Activated CD4-positive, CD25-positive, alpha-beta regulatory T cell treated with anti-CD3 and anti-CD28 coated beads, Interleukin-2, amount 50 U/mL, for 72 hours (primary cell): Measurements from ENCODE around the gene A4GALT.
"Not testable (repeated sequence)": the region's sequence is repeated elsewhere in the genome, so short reads cannot be mapped to it uniquely, and the experiment has no call there.

Source experiments
- DNase-seq: peaks from one replicate; pipeline ENCODE4 v3.0.0; 2021

A4GALT gene

DNA sequence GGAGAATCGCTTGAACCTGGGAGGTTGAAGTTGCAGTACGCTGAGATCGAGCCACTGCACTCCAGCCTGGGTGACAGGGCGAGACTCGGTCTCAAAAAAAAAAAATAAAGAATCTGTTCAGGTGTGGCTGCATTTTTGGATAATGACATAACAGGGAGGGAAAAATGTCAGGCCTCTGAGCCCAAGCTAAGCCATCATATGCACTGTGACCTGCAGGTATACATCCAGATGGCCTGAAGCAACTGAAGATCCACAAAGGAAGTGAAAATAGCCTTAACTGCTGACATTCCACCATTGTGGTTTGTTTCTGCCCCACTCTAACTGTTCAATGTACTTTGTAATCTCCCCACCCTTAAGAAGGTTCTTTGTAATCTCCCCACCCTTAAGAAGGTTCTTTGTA lies 19.6 kb upstream of the A4GALT start:
- DNase-seq, result not testable (repeated sequence)

DNA sequence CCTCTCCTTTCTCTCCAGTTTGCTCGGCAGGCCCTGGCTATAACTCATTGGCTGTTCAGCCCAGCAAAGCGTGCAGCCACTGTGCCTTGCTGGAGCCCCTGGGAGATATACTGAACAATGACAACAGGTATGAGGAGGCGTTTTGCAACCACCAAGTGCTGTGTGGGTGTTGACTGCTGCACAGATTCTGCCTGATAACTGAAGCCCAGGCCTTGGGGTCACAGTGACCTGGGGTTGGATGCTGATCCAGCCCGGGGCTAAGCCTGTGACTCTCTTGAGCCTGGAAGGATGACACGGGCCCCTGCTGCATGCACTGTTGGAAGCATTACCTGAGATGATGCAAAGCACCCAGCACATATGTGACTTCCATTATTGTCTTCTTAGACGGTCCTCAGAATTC lies 13.7 kb upstream of the A4GALT start:
- DNase-seq, result no peak

DNA sequence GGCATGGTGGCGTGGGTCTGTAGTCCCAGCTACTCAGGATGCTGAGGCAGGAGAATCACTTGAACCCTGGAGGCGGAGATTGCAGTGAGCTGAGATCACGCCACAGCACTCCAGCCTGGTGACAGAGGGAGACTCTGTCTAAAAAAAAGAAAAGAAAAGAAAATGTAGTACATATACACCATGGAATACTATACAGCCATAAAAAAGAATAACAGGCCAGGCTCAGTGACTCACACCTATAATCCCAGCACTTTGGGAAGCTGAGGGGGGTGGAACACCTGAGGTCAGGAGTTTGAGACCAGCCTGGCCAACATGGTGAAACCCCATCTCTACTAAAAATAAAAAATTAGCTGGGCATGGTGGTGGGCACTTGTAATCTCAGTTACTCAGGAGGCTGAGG lies 12.7 kb upstream of the A4GALT start:
- not testable (repeated sequence) for DNase-seq

DNA sequence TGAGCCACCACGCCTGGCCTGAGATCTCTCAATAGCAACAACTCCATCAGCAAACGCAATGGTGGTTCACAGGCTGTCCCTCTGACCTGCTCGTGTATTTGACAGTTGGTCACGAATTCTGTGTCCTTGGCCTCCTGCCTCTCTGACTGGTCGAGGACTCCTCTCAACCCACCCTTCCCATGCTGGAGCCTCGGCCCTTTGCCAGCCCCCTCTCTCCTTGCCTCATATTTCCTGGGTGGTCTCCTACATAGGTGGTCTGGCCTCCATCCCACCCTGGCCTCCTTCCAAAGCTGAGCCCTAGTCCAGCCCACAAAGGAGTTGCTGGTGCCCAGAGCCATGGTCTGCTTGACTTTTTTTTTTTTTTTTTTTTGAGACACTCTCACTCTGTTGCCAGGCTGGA lies 11.4 kb upstream of the A4GALT start:
- no peak for DNase-seq

DNA sequence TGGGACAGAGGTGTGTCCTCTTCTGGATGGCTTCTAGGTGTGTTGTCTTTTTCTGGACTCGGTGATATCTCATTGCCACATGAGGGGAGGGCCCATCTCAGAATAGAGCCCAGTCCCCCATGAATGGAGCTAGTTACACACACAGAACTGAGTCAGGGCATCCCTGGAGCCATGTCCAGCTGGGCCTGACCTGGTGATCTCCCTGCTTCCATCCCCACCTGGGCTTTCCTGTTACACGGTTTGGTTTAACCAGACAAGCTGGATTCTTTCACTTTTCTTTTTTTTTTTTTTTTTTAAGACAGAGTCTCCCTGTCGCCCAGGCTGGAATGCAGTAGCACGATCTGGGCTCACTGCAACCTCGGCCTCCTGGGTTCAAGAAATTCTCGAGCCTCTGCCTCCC lies 6.1 kb upstream of the A4GALT start:
- DNase-seq, result no peak

DNA sequence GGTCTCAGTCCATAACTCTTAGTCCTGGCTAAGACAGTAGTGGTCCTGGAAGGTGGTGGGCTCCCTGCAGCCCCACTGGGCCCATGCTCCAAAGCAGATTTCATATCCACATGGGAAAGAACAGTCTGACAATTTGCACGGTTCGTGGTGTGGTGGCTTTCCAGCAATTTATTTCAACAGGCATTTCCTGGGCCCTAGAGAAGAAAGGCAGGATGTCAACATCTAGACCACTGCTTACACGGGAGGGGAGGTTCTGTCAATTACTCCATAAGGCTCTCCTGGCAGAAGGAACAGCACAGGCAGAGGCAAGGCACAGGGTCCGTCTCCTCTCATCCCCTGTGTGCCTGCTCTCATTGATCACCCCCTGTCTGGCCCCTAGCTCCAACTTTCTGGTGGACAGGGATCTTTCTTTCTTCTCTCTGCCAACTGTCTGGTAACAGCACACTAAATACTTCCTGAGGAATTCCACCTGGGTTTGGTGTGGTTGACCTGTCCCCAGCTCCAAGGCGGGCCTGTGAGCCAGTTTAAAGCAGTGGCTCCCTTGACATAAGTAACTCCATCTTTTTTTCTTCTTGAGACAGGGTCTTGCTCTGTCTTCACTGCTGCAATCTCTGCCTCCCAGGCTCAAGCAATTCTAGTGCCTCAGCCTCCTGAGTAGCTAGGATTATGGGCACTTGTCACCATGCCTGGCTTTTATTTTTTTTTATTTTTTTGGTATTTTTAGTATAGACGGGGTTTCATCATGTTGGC lies 5.1 kb upstream of the A4GALT start:
- DNase-seq, result no peak

DNA sequence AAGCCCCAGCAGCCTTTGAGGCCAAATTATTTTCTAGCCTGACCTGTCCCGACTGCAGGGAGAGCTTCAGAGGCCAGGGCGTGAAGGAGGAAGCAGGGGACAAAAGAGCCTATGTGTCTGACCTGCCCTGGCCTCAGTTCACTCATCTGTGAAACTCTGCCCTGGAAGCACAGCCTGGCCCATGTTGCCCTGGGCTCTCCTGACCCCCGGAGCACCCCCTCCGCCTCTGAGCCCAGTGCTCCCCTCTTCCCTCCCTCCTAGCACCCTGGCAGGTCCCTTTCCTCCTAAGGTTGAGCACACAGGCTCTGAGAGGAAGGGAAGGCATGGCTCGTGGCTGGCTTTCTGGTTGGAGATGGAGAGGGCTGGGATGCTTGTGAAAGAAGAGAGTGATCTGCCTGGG lies 3.4 kb upstream of the A4GALT start:
- no peak for DNase-seq

DNA sequence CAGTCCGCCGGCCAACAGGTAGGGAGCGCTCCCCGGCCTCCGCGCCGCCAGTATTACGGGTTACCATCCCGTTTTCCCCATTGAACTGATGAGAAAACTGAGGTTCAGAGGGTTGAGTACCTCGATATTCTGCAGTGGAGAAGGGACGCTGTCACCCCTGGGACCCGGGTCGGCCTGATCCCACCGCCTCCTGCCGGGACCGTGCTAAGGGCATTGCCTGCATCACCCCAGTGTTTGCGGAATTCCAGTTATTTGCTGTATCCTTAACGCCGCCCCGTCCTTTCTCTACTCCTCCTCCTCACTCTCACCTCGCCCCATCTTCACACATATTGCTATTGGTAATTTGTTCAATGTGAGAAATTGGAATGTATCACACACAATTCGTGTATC lies 370 bp upstream of the A4GALT start:
- DNase-seq, result no peak

DNA sequence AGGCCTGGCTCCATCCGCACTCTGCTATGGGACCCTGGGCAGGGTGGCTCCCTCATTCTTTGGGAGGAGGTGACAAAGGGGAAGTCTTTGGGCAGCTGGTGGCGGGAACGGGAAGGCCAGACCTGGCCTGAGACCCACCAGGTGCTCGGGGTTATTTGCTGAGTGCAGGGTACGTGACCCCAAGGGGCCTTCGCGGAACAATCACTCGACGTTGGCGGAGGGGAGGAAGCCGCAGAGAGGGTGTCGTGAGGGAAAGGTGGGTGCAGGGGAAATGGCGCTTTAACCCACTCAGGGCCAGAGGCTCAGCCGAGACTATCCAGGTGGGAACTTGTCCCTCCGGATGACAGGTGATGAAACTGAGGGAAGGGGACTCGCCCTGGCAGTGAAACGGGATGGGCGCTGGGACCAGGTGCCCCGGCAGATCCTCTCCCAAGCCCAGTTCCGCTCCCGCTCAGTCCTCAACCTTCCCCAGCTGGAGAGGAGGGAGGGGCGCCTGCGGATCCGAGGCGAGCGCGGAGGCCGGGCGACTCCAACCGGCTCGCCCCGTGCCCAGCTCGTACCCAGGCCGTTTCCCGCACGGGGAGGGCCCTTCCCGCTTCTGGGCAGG lies 911 bp downstream of the A4GALT start:
- DNase-seq, result no peak

DNA sequence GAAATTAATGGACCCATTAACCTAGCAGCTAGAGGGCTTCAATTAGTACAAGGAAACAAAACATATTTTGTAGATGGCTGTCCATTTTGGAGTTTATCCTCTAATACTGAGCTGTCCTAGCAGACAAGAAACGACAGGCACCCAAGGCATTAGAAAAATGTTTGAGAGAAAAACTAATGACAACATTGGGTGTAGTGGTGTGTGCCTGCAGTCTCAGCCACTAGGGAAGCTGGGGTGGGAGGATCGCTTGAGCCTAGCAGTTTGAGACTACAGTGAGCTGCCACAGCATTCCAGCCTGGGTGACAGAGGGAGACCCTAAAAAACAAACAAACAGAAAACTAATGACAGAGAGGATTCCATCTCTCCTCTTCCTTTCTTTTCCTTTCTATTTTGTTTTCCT lies 1.5 kb downstream of the A4GALT start:
- no peak for DNase-seq

DNA sequence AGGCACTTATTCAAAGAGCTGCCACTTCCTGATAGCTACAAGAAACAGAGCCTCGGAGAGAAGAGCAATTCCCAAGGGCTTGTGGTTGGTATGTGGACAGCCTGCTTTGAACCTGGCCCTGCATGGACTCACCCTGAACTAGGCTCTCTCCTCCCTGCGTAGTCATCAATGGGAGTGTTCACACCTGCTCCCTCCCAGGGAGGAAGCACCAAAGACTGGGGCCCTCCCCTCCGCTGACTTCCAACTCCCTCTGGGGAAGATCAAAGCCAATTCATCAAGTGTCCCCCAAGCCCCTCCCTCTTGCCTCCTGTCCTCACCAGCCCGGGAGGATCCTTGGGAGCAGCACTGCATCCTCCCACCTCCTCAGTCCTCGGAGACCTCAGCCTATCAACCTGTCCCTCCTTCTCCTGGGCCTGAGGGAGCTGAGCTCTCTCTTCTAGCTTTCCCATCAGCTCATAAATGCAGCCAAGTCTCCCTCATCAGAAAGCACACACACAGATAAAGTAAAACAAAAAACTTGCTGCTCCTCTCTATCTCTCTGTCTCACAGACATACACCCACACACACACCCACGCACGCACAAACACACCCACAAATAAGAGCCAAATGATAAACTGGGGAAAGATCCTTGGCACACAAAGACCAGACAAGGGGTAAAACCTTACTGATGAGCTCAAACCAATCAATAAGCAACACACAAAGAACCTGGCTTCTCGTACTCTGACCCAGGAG lies 3.3 kb downstream of the A4GALT start:
- DNase-seq, result no peak

DNA sequence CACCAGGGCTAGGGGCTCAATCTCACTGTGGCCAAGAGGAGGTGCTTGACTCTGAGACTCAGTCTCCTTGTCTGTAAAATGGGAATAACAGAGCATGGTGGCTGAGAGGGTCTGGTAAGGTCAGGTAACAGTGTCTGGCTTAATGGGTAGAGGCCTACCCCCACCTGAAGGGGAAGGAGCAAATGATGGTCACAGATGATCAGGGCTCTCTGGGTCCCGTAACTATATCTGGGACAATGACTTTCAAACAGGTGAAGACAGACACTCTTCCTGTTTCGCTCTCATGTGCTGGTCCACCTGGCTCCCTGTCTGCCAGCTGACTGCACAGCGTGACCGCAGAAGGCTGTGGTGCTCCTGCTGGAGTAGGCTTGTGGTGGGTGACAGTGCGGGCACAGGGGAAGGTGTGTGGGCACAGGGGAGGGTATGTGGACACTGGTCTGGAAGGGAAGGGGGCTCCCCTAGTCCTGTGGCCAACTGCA lies 4.0 kb downstream of the A4GALT start:
- DNase-seq, result no peak

DNA sequence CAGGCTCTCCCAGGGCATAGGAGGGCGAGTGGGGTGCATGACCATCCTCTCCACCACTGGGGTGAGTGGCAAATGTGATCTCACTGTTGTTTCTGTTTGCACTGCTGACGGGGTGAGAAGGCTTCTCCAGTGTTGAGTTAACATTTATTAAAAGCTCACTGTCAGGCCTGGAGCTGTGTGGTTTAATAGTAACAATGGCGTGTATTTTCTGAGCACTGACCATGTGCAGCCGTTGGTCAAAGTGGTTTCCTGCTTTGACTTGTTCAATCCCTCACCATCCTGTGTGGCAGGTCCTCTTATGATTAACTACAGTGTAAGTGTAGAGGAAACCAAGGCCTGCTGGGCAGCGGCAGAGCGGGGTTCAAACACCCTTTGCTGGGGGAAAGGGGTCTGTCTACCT lies 4.4 kb downstream of the A4GALT start:
- no peak for DNase-seq

DNA sequence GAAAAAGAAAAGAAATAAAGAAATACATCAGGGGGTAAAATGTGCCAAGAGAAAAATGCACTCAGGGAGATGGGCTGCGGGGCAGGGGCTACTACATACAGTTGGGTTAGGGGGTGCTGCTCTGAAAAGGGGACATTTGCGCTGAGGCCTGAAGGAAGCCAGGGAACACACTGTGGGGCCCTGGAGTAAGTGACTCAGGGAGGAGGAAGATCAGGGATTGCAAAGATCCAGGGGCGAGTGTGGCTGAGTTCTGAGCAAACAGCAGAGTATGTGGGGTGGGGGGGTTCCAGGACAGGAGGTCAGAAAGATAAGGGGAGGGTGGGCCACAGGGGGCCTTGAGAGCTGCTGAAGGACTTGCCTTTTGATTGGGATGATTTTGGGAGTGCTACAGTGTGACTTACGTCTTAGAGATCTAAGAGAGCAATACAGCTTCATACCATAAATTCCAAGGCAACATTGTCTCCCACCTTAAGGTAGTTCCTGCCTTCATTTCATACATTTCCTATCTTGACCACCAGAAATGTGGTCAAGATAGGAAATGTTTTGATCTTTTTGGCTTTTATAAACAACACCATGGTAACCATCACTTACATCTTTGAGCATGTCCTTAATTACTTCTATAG lies 5.8 kb downstream of the A4GALT start:
- no peak for DNase-seq

DNA sequence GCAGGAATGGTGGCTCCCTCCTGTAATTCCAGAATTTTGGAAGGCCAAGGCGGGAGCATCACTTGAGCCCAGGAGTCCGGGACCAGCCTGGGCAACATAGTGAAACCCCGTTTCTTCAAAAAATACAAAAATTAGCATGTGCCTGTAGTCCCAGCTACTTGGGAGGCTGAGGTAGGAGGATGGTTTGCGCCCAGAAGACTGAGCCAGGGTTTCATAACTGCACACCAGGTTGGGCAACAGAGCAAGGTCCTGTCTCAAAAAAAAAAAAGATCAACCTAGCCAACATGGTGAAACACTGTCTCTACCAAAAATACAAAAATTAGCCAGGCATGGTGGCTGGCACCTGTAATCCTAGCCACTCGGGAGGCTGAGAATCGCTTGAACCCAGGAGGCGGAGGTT lies 6.4 kb downstream of the A4GALT start:
- no peak for DNase-seq

DNA sequence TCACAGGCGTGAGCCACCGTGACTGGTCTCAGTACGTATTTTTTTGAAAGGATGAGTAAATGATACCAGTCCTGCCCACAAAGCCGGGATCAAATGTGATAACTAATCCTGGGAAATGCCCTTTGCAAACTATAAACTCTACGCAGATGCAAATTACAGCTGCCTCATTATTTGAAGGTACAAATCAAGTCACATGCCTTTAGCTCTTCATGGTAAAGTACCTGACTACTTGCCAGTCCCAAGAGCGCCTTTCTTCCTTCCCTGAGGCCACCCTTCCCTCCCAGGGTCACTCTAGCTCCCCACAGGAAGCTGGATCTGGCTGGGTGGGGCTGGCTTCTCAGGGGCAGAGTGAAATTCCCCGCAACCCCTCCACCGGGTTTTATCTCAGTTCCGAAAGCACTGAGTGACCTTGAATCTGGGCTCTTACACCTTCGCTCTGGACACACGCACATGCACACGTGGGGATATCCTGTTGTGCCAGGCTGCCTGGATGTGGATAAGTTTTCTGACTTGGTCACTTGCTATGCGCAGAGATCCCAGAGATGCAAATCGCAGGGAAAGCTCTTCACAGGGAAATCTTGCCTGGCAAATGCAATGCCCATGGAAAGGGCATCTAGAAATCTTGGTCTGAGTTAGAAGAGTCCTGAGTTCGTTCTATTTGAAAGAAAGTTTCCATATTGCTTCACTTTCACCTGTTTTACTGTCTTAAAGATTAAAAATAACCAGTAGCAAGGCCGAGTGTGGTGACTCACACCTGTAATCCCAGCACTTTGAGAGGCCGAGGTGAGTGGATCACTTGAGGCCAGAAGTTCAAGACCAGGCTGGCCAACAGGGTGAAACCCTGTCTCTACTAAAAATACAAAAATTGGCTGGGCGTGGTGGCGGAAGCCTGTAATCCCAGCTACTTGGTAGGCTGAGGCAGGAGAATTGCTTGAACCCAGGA lies 8.5 kb downstream of the A4GALT start:
- DNase-seq, result no peak

DNA sequence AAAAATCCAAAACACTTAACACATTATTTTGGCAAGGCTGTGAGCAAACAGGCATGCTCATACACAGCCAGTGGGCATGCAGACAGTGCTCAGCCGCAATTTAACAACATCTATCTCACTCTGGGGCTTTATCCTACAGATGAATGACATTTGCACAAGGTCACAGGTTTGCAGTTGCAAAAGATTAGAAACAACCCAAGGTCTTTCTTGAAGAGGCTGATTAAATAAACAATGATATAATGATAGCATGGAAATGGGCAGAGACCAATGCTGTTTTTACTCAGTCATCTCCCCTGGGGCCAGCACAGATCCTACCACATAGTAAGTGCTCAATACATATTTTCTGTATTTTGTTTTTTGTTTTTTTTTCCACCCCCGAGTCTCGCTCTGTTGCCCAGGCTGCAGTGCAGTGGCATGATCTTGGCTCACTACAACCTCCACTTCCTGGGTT lies 9.4 kb downstream of the A4GALT start:
- no peak for DNase-seq

DNA sequence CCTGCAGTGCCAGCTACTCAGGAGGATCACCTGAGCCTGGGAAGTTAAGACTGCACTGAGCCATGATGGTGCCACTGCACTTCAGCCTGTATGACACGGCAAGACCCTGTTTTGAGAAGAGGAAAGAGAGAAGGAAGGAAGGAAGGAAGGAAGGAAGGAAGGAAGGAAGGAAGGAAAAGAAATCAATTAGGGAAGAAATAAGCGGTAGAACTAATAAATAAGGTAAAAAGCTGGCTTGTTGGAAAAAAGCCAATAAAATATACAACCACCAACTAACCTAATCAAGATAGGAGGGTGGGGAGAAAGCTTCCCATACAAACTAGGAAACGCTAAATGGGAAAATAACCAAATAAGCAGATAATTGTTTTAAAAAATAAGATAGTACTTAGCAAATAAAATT lies 12.3 kb downstream of the A4GALT start:
- DNase-seq, result no peak

DNA sequence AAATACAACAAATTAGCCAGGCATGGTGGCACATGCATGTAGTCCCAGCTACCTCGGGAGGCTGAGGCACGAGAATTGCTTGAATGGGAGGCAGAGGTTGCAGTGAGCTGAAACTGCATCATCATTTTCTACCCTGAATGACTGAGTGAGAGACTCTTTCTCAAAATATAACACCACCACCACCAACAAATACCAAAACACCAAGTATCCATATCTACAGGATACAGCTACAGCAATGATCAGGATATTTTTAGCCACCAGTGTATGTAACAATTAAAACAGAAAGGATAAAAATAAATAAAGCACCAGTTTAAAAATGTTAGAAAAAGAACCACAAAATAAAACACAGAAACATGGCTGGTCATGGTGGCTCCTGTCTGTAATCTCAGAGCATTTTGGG lies 13.2 kb downstream of the A4GALT start:
- DNase-seq, result no peak

DNA sequence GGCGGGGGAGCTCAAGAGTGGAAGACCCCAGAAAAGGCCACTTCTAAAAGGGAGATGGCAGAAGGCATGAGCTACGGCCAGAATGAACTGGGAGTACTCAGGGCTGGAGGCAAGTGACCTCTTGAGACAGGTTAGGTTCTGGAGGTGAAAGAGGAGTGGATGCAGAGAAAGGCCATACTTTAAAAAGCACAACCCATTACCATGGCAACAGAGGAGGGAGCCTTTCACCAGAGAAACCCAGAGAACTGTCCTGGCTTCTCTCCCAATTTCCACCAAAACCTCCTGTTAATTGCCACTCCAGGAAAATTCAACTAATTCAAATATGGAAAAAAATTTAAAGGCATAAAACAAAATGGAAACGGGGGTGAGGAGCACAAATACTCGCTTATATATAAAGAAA lies 15.8 kb downstream of the A4GALT start:
- DNase-seq, result no peak

DNA sequence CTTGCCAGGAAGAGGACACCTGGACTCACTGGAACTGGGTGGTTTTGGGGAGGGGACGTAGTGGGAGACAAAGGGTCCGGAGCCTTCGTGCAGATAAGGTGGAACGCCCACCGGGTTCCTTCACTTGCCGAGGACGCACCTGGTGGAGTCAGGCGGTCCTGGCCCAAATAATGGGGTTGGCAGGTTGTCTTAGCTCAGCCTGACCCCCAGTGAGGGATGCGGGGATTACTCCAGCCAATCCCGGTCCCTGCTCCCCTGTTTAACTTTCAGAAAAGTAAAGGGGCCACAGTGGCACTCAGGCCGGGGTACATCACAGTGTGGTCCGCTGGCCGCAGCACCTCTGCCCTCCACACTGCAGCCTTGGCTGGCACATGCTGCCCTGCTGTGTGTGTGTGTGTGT lies 18.0 kb downstream of the A4GALT start:
- no peak for DNase-seq

DNA sequence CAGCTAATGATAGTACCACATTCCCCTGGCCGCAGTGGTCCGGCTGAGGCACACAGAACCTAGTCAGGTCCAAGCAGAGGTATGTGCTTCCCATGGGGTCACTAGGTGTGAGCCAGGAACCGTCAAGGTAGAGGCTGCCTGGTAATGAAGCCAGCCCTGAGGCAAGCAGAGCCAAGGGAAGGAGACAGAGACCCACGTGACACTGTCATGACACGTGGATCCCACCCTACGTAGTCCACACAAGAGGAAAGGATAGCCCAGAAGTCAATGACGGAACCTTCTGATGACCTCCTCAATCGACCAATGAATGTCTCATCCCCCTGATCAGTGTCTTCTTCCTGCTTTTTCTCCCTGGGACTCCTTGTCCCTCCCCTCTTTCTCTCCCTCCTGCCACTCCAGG lies 19.0 kb downstream of the A4GALT start:
- no peak for DNase-seq

DNA sequence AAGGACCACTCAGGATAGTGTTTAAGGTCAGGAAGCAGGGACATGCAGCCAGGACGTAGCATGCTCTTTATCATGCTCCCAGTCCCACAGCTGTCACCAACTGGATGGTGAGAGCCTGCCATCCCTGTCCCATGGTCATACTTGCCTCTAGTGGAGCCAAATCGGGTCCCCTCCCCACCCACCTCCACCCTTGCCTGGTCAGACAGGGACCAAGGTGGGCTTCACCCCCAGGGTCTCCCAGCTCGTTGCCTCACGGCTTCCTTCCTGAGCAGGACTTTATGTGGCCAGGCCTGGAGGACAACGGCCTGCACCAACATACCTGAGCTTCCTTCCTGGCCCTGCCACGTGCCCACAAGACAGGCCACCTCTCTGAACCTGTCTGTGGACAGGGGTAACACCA lies 19.8 kb downstream of the A4GALT start:
- DNase-seq, result no peak
